Endothelial cell of umbilical vein (primary cell): ENCODE measurements around the gene COL5A1. TPM values are rescaled to one million over a fixed set of nuclear protein-coding genes. Genes with fewer than 3 reads are reported as not detected.

Experiments used
- BruUV-seq: library from RNA; stranded (reverse); fragments of 400-500 nt; replicated peaks from 2 replicates; lab custom pipeline; 2021; lab: Mats Ljungman, UMichigan
- CTCF ChIA-PET: fragments of 300-600, 350-600 bp; sonication (Branson Sonifier 250); formaldehyde crosslinking; loops from one replicate; lab custom pipeline; 2021; ENCODE audit warnings: antibody characterized with exemption, inconsistent platforms; lab: Charles Lee
- POLR2A ChIA-PET: fragments of 300-600, 350-600 bp; sonication (Branson Sonifier 250); formaldehyde crosslinking; loops from one replicate; lab custom pipeline; 2021; ENCODE audit warnings: antibody characterized with exemption, inconsistent platforms; lab: Charles Lee
- DNase-seq: peaks from one replicate; pipeline ENCODE4 v3.0.0-alpha.2; 2011; ENCODE audit warnings: low read depth, low spot score
- FAIRE-seq: peaks from 2 replicates; lab custom pipeline; 2011; peaks lifted over from hg19 to GRCh38; lab: Jason Lieb, UNC
- H2AFZ ChIP-seq: 2 replicates; pipeline ENCODE4 v1.6.0; 2012; ENCODE audit warnings: low read depth, low read length, control low read depth, inconsistent platforms
- H3K27ac ChIP-seq: 2 replicates; pipeline ENCODE4 v1.5.1; 2011; ENCODE audit warnings: low read depth, mild to moderate bottlenecking, control low read depth, low read length, moderate library complexity; ENCODE audit not compliant: insufficient read depth
- H3K27me3 ChIP-seq, 2 experiments: 2 replicates each; pipeline versions ENCODE4 v1.6.0 to v1.6.1; 2011; ENCODE audit warnings: low read length in 2 of 2, mixed read lengths in 1 of 2; ENCODE audit not compliant: control insufficient read depth in 2 of 2, insufficient read depth in 2 of 2
- H3K36me3 ChIP-seq, 2 experiments: 2 replicates in 1 of 2; 3 replicates in 1 of 2; pipeline ENCODE4 v1.5.1; 2011; ENCODE audit warnings: low read length in 2 of 2, mild to moderate bottlenecking in 1 of 2, moderate library complexity in 1 of 2; ENCODE audit not compliant: control insufficient read depth in 2 of 2, insufficient read depth in 2 of 2; ENCODE audit errors: extremely low read depth in 1 of 2
- H3K4me1 ChIP-seq: 3 replicates; pipeline ENCODE4 v1.5.1; 2011; ENCODE audit warnings: mild to moderate bottlenecking, low read length; ENCODE audit not compliant: control insufficient read depth, insufficient read depth; ENCODE audit errors: extremely low read depth
- H3K4me2 ChIP-seq: 2 replicates; pipeline ENCODE4 v1.6.1; 2011; ENCODE audit warnings: low read length, control low read depth, mixed read lengths; ENCODE audit not compliant: insufficient read depth
- H3K4me3 ChIP-seq, 3 experiments: fragments of 200-600 bp in 1 of 3; sonication (generic), shearing (Covaris generic) in 1 of 3; replicated peaks in 1 of 3; 2 replicates each; pipeline ENCODE4 v1.5.1; 2011 to 2016; ENCODE audit warnings: control low read depth in 3 of 3, low read length in 3 of 3, mild to moderate bottlenecking in 2 of 3, inconsistent platforms in 1 of 3, low read depth in 1 of 3, moderate library complexity in 1 of 3; ENCODE audit not compliant: insufficient read depth in 1 of 3
- H3K79me2 ChIP-seq: 2 replicates; pipeline ENCODE4 v1.6.0; 2012; ENCODE audit warnings: low read length, inconsistent platforms; ENCODE audit not compliant: control insufficient read depth, insufficient read depth
- H3K9ac ChIP-seq: replicated peaks from 2 replicates; pipeline ENCODE3; 2011; ENCODE audit warnings: low read length, control low read depth; ENCODE audit not compliant: insufficient read depth; ENCODE audit errors: extremely low read depth
- H3K9me1 ChIP-seq: replicated peaks from 3 replicates; pipeline ENCODE4 v1.6.0; 2011; ENCODE audit warnings: mild to moderate bottlenecking, low read length; ENCODE audit not compliant: control insufficient read depth, insufficient read depth; ENCODE audit errors: extremely low read depth
- H3K9me3 ChIP-seq: replicated peaks from 2 replicates; pipeline ENCODE4 v1.5.1; 2012; ENCODE audit warnings: low read length, inconsistent platforms; ENCODE audit not compliant: control insufficient read depth, insufficient read depth
- H4K20me1 ChIP-seq: replicated peaks from 2 replicates; pipeline ENCODE3; 2011; ENCODE audit warnings: mild to moderate bottlenecking, low read length; ENCODE audit not compliant: control insufficient read depth, insufficient read depth; ENCODE audit errors: extremely low read depth
- EZH2 ChIP-seq: IDR thresholded peaks from 2 replicates; pipeline ENCODE4 v1.6.1; 2012; ENCODE audit warnings: borderline replicate concordance, low read depth, mild to moderate bottlenecking, moderate library complexity, low read length, inconsistent platforms; ENCODE audit not compliant: severe bottlenecking
- FOS ChIP-seq: IDR thresholded peaks from 2 replicates; pipeline ENCODE4 v1.6.1; 2011; ENCODE audit warnings: mild to moderate bottlenecking, low read length, moderate library complexity, borderline replicate concordance; ENCODE audit not compliant: insufficient read depth
- GATA2 ChIP-seq: IDR thresholded peaks from 2 replicates; pipeline ENCODE4 v1.7.0; 2011; ENCODE audit warnings: low read depth, mild to moderate bottlenecking, moderate library complexity, mixed read lengths, low read length; ENCODE audit not compliant: insufficient read length, insufficient read depth
- JUN ChIP-seq: IDR thresholded peaks from 2 replicates; pipeline ENCODE4 v1.6.1; 2011; ENCODE audit warnings: borderline replicate concordance, low read depth; ENCODE audit not compliant: insufficient read length, insufficient read depth
- MYC ChIP-seq: IDR thresholded peaks from one replicate; pipeline ENCODE4 v1.6.1; 2011; ENCODE audit warnings: mild to moderate bottlenecking, low read depth, low read length
- POLR2A ChIP-seq: IDR thresholded peaks from 2 replicates; pipeline ENCODE4 v1.6.1; 2012; ENCODE audit warnings: low read depth, mild to moderate bottlenecking, control low read depth, low read length
- POLR2AphosphoS5 ChIP-seq: IDR thresholded peaks from 2 replicates; pipeline ENCODE4 v1.6.1; 2012; ENCODE audit warnings: low read depth, mild to moderate bottlenecking, control low read depth, low read length, moderate library complexity; ENCODE audit not compliant: insufficient read depth
- dilution Hi-C: fragments of 300-500 bp; cut with MboI; formaldehyde crosslinking; loops from one replicate; pipeline ENCODE4 v1.15.0; 2019; ENCODE audit warnings: low sequenced_read_pairs; ENCODE audit not compliant: extremely low pct_ligation_motif_present
- intact Hi-C: fragments of 100-400 bp; cut with micrococcal nuclease; formaldehyde crosslinking; loops from one replicate; pipeline ENCODE4 v1.10.0; 2022
- polyA plus RNA-seq, 4 experiments: library from polyadenylated mRNA; depleted of rRNA in 3 of 4; stranded (reverse) in 3 of 4; unstranded in 1 of 4; fragments of >200 nt; gene quantifications; 2 replicates each; pipeline versions ENCODE4 v1.2.1 to v1.2.3, GENCODE V29; 2011 to 2012; ENCODE audit warnings: missing spikeins in 1 of 4
- total RNA-seq: library from RNA; stranded (reverse); gene quantifications from 2 replicates; pipeline ENCODE4 v1.2.3, GENCODE V29; 2021
- TF ChIP-seq, protein P1 (sequence below), 2 donors: IDR thresholded peaks; 1 replicate in 1 of 2; 2 replicates in 1 of 2; pipeline ENCODE4 v1.5.1; 2011; ENCODE audit warnings: low read length in 2 of 2, mild to moderate bottlenecking in 2 of 2, moderate library complexity in 2 of 2, control low read depth in 1 of 2, inconsistent platforms in 1 of 2, low read depth in 1 of 2; ENCODE audit not compliant: insufficient read depth in 1 of 2; ENCODE audit errors: extremely low read depth in 1 of 2
- TF ChIP-seq, protein P2 (sequence below): IDR thresholded peaks from 2 replicates; pipeline ENCODE4 v1.6.1; 2011; ENCODE audit not compliant: insufficient read depth, insufficient read length

COL5A1 gene
- total and polyA plus RNA-seq, 2 donors (not counting 3 experiments of a cell fraction or from before 2014, with no cell fraction given): 97.4 to 175 TPM

DNA sequence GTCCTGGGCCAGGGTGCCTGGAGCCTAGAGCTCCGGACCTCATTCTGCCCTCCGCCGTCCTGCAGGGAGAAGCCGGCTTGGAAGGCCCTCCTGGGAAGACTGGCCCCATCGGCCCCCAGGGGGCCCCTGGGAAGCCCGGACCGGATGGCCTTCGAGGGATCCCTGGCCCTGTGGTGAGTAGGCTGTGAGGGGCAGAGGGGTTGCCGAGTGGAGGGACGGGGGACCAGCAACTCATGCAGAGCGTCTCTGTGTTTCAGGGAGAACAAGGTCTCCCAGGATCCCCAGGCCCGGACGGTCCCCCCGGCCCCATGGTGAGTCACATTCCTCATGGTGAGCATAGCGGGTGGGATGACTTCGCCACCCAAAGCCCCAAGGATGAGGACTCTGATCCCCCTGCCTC is 177.0 kb downstream of the COL5A1 start:
- dilution Hi-C loops: no loop called here
- H3K27ac ChIP-seq: no peak overlapping the region
- no peak for TF ChIP-seq MYC
- no peak for TF ChIP-seq JUN
- no peaks in the 10 kb centered on the region for H4K20me1 ChIP-seq
- no peaks in the 10 kb centered on the region for H3K27me3 ChIP-seq
- no peak overlapping the region for H3K4me2 ChIP-seq
- H3K36me3 ChIP-seq: peaks cover 7 to 46% of the 10 kb centered on the region in 2 experiments
- DNase-seq (no peak), FAIRE-seq (no peak)
- no peak overlapping the region for H3K4me3 ChIP-seq
- no peaks in the 10 kb centered on the region for H3K9me1 ChIP-seq
- H3K9me3 ChIP-seq: no peaks in the 10 kb centered on the region
- H3K4me1 ChIP-seq: no peaks in the 10 kb centered on the region
- H3K9ac ChIP-seq: no peak overlapping the region
- H3K79me2 ChIP-seq: no peaks in the 10 kb centered on the region
- no peak overlapping the region for H2AFZ ChIP-seq
- intact Hi-C loops: no loop called here
- CTCF ChIA-PET: no interaction called here
- POLR2A ChIA-PET: no interaction called here
- no TSS peak for BruUV-seq

DNA sequence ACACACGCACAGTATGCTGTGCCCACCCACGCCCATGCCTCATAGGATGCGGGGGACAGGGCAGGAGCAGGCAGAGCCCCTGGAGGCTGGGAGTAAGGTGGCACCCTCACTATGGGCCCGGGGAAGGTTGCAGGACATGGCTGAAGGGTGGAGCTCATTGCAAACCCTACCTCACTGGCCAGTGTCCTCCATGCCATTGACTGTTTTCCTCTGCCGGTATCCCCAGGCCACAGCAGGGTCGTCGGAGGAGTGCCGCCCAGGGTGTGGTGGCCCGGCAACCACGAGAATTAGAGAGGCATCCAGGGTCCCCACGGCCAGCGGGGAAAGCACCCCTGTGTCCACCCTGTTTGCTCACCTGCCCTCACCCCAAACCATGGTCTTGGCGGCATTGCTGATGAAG is 179.3 kb downstream of the COL5A1 start:
- Histone ChIP-seq H3K27me3 (no peaks in the 10 kb centered on the region), H3K4me3 (no peak overlapping the region), H2AFZ (no peak overlapping the region), H4K20me1 (no peaks in the 10 kb centered on the region), H3K9ac (no peak overlapping the region), H3K79me2 (no peaks in the 10 kb centered on the region), H3K4me1 (no peaks in the 10 kb centered on the region), H3K27ac (no peak overlapping the region), H3K4me2 (no peak overlapping the region), H3K36me3 (peaks cover 7 to 45% of the 10 kb centered on the region in 2 experiments), H3K9me1 (no peaks in the 10 kb centered on the region), H3K9me3 (no peaks in the 10 kb centered on the region)
- POLR2A ChIA-PET: no interaction called here
- dilution Hi-C loops (no loop called here), intact Hi-C loops (no loop called here)
- FAIRE-seq: no peak
- TF ChIP-seq EZH2 (no peak), JUN (no peak), POLR2AphosphoS5 (no peak), MYC (no peak), GATA2 (no peak), POLR2A (no peak), FOS (no peak)
- TF ChIP-seq, protein P1, sequence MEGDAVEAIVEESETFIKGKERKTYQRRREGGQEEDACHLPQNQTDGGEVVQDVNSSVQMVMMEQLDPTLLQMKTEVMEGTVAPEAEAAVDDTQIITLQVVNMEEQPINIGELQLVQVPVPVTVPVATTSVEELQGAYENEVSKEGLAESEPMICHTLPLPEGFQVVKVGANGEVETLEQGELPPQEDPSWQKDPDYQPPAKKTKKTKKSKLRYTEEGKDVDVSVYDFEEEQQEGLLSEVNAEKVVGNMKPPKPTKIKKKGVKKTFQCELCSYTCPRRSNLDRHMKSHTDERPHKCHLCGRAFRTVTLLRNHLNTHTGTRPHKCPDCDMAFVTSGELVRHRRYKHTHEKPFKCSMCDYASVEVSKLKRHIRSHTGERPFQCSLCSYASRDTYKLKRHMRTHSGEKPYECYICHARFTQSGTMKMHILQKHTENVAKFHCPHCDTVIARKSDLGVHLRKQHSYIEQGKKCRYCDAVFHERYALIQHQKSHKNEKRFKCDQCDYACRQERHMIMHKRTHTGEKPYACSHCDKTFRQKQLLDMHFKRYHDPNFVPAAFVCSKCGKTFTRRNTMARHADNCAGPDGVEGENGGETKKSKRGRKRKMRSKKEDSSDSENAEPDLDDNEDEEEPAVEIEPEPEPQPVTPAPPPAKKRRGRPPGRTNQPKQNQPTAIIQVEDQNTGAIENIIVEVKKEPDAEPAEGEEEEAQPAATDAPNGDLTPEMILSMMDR (IDR thresholded peaks at IDR 0.05; ENCODE audit: extremely low read depth in 1 of 2, insufficient read depth in 1 of 2, low read depth in 1 of 2, low read length in 2 of 2): no peak
- TF ChIP-seq, protein P2, sequence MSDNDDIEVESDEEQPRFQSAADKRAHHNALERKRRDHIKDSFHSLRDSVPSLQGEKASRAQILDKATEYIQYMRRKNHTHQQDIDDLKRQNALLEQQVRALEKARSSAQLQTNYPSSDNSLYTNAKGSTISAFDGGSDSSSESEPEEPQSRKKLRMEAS: no peak
- no peak for DNase-seq
- CTCF ChIA-PET: interaction anchor here (1.7 kb wide), 1 partner anchor 12 kb away, joined by 4 read pairs; no protein-coding TSS in a partner anchor
- no TSS peak for BruUV-seq
